ENCODE data around the gene RBP3. TPM values are rescaled to one million over a fixed set of nuclear protein-coding genes. Genes with fewer than 3 reads are reported as not detected.

RBP3 gene
- total and polyA plus RNA-seq, 12 donors, result 0.11 TPM; not detected in 11

DNA sequence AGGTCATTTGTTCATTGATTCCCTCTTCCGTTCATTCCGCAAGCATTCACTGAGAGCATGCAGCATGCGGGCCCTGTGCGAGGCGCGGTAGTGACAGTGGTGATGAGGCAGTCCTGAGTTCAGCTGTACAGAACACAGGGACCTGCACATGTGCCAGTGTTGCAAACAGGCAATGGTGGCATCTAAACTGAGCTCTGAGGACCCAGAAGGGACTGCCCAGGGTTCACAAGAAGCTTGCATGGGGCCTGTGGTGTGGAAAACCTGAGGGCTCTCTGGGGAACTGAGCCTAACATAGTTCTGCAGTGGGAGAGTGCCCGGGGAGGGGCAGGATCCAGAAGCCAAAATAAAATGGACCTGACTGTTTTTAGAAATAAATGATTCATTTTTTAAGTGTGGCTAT is 22.7 kb downstream of the RBP3 start:
- no peak overlapping the region for H3K4me3 ChIP-seq
- H3K27me3 ChIP-seq, result no peaks in the 10 kb centered on the region
- intact Hi-C loops (cut with DNase I), result no loop called here
- no peak overlapping the region for H3K27ac ChIP-seq
- DNase-seq, result peak in 1 of 7 donors; percentile 11
- no peaks in the 10 kb centered on the region for H3K4me1 ChIP-seq (replicated peaks in 1 of 2)
- WGBS, 4 donors, result 91 to 96% (median 94%) methylated on average over 7 of the region's 7 CpGs
- no peaks in the 10 kb centered on the region for H3K9me3 ChIP-seq (replicated peaks in 1 of 3)
- TF ChIP-seq POLR2A (IDR thresholded peaks at IDR 0.05), result no peak
- TF ChIP-seq, protein P1, sequence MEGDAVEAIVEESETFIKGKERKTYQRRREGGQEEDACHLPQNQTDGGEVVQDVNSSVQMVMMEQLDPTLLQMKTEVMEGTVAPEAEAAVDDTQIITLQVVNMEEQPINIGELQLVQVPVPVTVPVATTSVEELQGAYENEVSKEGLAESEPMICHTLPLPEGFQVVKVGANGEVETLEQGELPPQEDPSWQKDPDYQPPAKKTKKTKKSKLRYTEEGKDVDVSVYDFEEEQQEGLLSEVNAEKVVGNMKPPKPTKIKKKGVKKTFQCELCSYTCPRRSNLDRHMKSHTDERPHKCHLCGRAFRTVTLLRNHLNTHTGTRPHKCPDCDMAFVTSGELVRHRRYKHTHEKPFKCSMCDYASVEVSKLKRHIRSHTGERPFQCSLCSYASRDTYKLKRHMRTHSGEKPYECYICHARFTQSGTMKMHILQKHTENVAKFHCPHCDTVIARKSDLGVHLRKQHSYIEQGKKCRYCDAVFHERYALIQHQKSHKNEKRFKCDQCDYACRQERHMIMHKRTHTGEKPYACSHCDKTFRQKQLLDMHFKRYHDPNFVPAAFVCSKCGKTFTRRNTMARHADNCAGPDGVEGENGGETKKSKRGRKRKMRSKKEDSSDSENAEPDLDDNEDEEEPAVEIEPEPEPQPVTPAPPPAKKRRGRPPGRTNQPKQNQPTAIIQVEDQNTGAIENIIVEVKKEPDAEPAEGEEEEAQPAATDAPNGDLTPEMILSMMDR (IDR thresholded peaks at IDR 0.05), result no peak
- H3K36me3 ChIP-seq (replicated peaks in 1 of 2), result no peaks in the 10 kb centered on the region

DNA sequence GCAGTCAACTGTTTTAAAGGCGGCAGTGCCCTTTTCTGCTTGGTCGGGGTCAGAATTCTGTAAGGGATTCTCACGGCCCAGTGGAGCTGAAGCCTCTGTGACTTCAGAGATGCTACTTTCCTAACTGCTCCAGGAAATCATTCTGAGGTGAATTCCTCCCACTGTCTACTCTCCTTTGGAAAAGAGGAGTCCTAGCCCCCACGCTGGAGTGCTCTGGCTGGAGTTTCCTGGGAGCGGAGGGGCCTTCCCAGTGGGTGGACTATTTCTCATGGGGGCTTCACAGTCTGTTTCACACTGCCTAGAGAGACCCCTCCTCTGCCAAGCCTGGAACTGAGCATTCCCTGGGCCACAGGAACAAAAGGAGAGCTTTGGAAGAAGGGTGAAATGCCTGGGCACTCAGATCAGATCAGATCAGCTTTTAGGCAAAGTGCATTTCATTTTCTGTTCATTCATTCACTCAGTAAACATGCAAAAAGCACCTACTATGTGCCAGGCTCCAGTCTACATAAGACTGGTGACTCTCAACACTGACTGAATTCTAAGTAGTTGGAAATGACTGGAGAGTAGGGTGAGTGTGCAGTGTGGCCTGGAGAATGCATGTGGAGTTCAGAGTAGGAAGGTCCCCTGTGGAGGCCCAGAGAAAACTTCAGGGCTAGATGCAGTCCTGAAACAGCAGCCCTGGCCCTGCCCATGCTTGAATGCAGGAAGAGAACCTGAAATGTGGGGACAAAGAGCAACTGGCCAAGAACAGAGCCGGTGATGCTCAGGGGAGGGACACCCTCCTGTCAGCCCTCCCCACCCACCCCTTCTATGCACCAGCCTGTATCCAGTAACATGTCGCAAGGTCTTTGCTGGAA is 23.7 kb downstream of the RBP3 start:
- no peaks in the 10 kb centered on the region for H3K36me3 ChIP-seq (replicated peaks in 1 of 2)
- WGBS, 4 donors, result 84 to 90% (median 87%) methylated on average over 7 of the region's 7 CpGs
- H3K4me1 ChIP-seq (replicated peaks in 1 of 2), result no peaks in the 10 kb centered on the region
- intact Hi-C loops (cut with DNase I), result no loop called here
- H3K27me3 ChIP-seq, result peaks cover 5% of the 10 kb centered on the region
- no peak overlapping the region for H3K27ac ChIP-seq
- no peak overlapping the region for H3K4me3 ChIP-seq
- DNase-seq, result peak in 3 of 7 donors; percentile 1 to 15 (median 12)
- no peak for TF ChIP-seq POLR2A (IDR thresholded peaks at IDR 0.05)
- TF ChIP-seq, protein P1 (IDR thresholded peaks at IDR 0.05), result no peak
- H3K9me3 ChIP-seq (replicated peaks in 1 of 3), result no peaks in the 10 kb centered on the region

DNA sequence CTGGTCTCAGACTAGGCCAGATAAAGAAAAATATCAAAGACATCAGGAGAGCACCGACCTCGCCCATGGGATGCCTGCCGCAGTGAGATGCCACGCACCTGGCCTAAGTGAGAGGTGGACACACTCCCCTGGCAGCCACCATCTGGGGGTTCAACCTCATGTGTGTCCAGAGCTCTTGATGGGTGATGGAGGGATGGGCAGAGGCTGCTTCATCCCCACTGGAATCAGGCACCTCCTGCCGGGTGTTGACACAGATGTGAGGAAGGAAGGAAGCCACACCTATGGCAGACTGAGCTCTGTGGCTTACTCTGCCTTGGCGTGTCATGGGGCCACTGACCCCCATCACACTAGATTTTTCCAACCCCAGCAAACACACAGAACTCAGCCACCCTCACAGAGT is 24.6 kb downstream of the RBP3 start:
- H3K36me3 ChIP-seq (replicated peaks in 1 of 2), result no peaks in the 10 kb centered on the region
- peak in 2 of 7 donors; percentile 15 to 29 for DNase-seq
- H3K9me3 ChIP-seq (replicated peaks in 1 of 3), result no peaks in the 10 kb centered on the region
- peaks cover 5% of the 10 kb centered on the region for H3K27me3 ChIP-seq
- no peaks in the 10 kb centered on the region for H3K4me1 ChIP-seq (replicated peaks in 1 of 2)
- no peak for TF ChIP-seq POLR2A (IDR thresholded peaks at IDR 0.05)
- TF ChIP-seq, protein P1 (IDR thresholded peaks at IDR 0.05), result no peak
- no peak overlapping the region for H3K27ac ChIP-seq
- intact Hi-C loops (cut with DNase I), result no loop called here
- 82 to 87% (median 83%) methylated on average over 5 to 6 of the region's 6 CpGs for WGBS, 4 donors
- no peak overlapping the region for H3K4me3 ChIP-seq

DNA sequence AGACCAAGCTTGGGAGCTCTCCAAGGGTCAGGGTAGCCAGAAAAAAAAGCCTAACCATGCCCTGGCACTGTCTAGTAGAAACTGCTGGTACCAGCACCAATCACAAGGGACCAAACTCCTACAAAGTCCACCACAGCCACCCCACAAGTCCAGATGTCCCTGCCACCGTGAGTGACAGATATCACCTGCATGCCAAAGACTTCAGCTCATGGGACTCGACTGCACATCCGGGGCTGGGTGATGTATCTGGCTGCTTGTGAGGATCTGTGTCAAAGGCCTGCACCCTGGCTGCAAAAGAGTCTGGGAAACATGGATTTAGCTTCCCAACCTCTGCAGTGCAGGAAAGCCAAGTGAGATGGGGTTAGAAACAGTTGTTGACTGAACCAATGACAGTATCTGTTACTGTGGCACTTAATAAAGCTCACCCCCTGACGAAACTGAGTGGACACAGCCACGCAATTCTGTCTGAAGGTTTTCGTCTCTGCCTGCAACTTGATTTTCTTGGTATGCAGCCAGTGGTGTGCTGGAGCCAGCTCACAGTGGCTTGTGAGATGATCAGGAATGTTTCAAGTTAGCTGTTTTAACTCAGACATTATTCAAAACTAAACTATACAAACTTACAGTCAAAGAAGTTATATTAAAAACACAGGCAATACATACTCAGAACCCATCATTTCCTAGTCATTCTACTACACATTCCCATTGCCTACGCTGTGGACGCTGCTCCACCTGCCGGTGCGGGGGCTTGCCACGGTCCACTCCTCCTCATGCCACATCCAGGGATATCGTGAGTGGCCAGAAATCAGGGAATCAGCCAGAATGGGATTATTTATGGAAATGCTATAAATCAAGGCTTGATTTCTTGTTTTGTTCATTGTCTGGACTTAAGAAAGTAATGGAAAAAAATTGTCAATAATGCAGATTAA is 26.7 kb downstream of the RBP3 start:
- H3K27ac ChIP-seq, result no peak overlapping the region
- intact Hi-C loops (cut with DNase I), result no loop called here
- WGBS, 4 donors, result 64 to 76% (median 72%) methylated on average over 10 to 12 of the region's 12 CpGs
- TF ChIP-seq POLR2A (IDR thresholded peaks at IDR 0.05), result no peak
- TF ChIP-seq, protein P1 (IDR thresholded peaks at IDR 0.05), result no peak
- H3K4me3 ChIP-seq, result no peak overlapping the region
- no peaks in the 10 kb centered on the region for H3K9me3 ChIP-seq (replicated peaks in 1 of 3)
- no peaks in the 10 kb centered on the region for H3K4me1 ChIP-seq (replicated peaks in 1 of 2)
- H3K36me3 ChIP-seq (replicated peaks in 1 of 2), result no peaks in the 10 kb centered on the region
- peak in 3 of 7 donors; percentile 15 to 48 (median 19) for DNase-seq
- peaks cover 5% of the 10 kb centered on the region for H3K27me3 ChIP-seq

Data from adrenal gland (tissue), 12 donors.